GM12891 (cell line): ENCODE measurements around the gene RBL2.
"Not testable (repeated sequence)": the region's sequence is repeated elsewhere in the genome, so short reads cannot be mapped to it uniquely, and the experiment has no call there.

Source experiments
- POLR2A ChIP-seq: IDR thresholded peaks from 2 replicates; pipeline ENCODE4 v1.6.1; 2011; ENCODE audit warnings: low read depth, low read length, control low read depth
- SPI1 ChIP-seq: IDR thresholded peaks from 2 replicates; pipeline ENCODE4 v1.6.1; 2011; ENCODE audit warnings: low read depth, low read length, control low read depth

GRCh38 chr16:53539759-53540718 lies 105.8 kb downstream of the RBL2 start:
- TF ChIP-seq POLR2A, SPI1: not testable (repeated sequence)
